SH-SY5Y (cell line): ENCODE results near the gene NUP93.

Experiments used
- GATA2 ChIP-seq: IDR thresholded peaks from 2 replicates; pipeline ENCODE4 v1.6.1; 2011; ENCODE audit warnings: mild to moderate bottlenecking, low read depth, low read length
- GATA3 ChIP-seq: IDR thresholded peaks from 2 replicates; pipeline ENCODE4 v1.6.1; 2011; ENCODE audit warnings: low read depth, mild to moderate bottlenecking, low read length, moderate library complexity

GRCh38 chr16:56732366-56732765 is 2.4 kb downstream of the NUP93 start:
- TF ChIP-seq GATA3, result no peak
- no peak for TF ChIP-seq GATA2
